ENCODE results near the gene GMPS.
"Not testable (repeated sequence)": the region's sequence is repeated elsewhere in the genome, so short reads cannot be mapped to it uniquely, and the experiment has no call there.

The GMPS gene

GRCh38 chr3:155853214-155854140 lies 17.0 kb upstream of the GMPS start:
- TF ChIP-seq CTCF (IDR thresholded peaks at IDR 0.05; ENCODE audit: extremely low read depth, missing control alignments), result no peak
- DNase-seq (ENCODE audit: low spot score), result peak; percentile 25

GRCh38 chr3:155854141-155854940 lies 16.1 kb upstream of the GMPS start, which contains the start of gene SLC33A1:
SLC33A1 (minus strand) TSS chr3:155854427; CDS start chr3:155853997, 430 bp downstream.
- no peak for TF ChIP-seq CTCF (IDR thresholded peaks at IDR 0.05; ENCODE audit: extremely low read depth, missing control alignments)
- DNase-seq (ENCODE audit: low spot score), result peak; percentile 94

- TF ChIP-seq CTCF (IDR thresholded peaks at IDR 0.05; ENCODE audit: extremely low read depth, missing control alignments), result no peak
- peak; percentile 37 for DNase-seq (ENCODE audit: low spot score)
Measured at GRCh38 chr3:155859859-155860258, 10.6 kb upstream of the GMPS start.

GRCh38 chr3:155860424-155860823 lies 10.0 kb upstream of the GMPS start:
- DNase-seq (ENCODE audit: low spot score), result not testable (repeated sequence)

GRCh38 chr3:155861476-155862183 lies 8.8 kb upstream of the GMPS start:
- no peak for DNase-seq (ENCODE audit: low spot score)
- no peak for TF ChIP-seq CTCF (IDR thresholded peaks at IDR 0.05; ENCODE audit: extremely low read depth, missing control alignments)

- not testable (repeated sequence) for DNase-seq (ENCODE audit: low spot score)
Measured at GRCh38 chr3:155862290-155862982, 8.0 kb upstream of the GMPS start.

GRCh38 chr3:155863072-155863784 lies 7.2 kb upstream of the GMPS start:
- no peak for TF ChIP-seq CTCF (IDR thresholded peaks at IDR 0.05; ENCODE audit: extremely low read depth, missing control alignments)
- no peak for DNase-seq (ENCODE audit: low spot score)
